ENCODE data around the gene PTPRN2.
"Not testable (repeated sequence)": the region's sequence is repeated elsewhere in the genome, so short reads cannot be mapped to it uniquely, and the experiment has no call there.

The PTPRN2 gene

DNA sequence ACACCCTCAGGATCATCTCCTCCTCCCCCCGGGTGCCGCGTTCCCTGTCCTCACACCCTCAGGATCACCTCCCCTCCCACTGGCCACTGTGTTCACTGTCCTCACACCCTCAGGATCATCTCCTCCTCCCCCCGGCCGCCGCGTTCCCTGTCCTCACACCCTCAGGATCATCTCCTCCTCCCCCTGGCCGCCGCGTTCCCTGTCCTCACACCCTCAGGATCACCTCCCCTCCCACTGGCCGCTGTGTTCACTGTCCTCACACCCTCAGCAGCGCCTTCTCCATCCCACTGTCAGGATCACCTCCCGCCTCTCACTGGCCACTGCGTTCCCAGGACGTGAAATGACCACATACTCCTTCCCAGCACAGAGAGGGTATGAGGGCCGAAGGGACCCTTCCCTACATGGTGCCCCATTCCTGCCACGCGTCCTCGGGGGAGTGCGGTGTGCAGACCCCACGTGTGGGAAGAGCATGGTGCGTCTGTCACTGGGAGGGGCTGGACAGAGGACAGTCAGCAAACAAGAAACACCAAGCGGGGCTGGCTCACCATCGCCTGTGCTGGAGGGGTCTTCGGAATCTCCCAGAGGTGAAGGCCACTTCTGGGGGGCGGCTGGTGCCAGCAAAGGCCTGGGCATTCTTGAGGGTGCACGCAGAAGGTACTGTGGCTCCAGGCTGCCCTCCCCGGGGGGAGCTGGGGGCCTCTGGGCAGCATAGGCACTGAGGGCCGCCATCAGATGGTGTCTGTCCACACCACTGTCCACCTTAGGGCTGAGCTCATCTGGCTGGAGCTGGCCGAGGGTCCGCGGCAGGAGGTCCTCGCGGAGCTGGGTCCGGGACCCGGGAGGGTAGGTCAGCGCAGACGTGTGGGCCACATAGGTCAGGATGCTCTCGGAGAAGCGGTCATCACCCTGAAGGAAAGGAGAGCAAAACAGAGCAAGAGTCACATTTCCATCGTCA, 421.0 kb downstream of the PTPRN2 start:
- in situ Hi-C loops (cut with HindIII; ENCODE audit: low sequenced_read_pairs): no loop called here

DNA sequence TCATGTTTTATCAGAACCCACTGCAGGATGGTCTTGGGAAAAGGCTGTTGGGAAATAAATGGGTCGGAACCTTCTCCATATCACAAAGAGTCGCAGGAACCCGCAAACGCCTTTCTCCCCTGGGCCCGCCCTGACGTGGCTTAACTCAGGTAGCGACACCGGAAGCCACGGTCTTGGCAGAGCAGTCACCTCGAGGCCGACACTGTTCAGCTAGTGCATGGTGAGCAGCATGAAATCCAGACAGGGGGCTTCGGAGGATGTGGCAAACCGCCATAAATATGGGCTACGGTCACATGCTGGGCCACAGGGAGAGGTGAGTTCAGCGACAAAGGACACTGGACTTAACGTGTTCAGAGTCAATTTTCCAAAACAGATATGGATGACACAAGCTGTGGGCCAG, 421.9 kb downstream of the PTPRN2 start:
- in situ Hi-C loops (cut with HindIII; ENCODE audit: low sequenced_read_pairs): no loop called here

DNA sequence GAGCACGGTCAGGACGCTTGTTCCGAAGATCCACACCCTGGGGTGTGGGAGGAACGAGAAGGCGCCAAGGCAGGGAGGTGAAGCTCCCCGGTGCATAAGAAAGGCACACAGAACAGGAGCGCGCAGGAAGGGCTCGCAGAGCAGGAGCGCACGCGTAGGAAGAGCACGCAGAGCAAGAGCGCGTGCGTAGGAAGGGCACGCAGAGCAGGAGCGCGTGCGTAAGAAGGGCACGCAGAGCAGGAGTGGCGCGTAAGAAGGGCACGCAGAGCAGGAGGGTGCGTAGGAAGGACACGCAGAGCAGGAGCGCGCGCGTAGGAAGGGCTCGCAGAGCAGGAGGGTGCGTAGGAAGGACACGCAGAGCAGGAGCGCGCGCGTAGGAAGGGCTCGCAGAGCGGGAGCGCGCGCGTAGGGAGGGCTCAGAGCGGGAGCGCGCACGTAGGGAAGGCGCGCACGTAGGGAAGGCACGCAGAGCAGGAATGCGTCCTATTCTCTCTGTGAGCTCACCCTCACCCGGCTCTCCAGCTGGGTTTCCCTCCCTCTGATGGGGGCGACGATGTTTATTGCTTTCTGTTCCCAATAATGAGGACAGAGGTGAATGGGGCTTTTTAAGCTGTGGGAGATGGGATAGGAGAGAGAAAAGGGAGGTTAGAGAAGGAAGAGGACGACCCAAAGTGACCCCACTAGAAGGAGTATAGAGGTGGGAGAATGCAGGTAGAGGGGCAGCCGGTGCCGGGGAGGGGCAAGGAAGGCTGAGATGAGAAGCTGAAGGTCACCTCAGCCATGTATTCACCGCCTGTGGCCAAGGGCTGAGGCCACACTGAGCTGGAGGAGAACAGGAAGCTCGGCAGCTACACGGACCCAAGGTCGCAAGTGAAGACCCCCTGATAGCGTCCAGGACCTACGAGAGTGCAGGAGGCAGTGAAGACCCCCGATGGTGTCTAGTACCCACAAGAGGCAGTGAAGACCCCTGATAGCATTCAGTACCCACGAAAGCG, 423.2 kb downstream of the PTPRN2 start:
- in situ Hi-C loops (cut with HindIII; ENCODE audit: low sequenced_read_pairs): loop anchor here (5.0 kb wide), 1 partner anchor 82 kb away; no protein-coding TSS in a partner anchor

DNA sequence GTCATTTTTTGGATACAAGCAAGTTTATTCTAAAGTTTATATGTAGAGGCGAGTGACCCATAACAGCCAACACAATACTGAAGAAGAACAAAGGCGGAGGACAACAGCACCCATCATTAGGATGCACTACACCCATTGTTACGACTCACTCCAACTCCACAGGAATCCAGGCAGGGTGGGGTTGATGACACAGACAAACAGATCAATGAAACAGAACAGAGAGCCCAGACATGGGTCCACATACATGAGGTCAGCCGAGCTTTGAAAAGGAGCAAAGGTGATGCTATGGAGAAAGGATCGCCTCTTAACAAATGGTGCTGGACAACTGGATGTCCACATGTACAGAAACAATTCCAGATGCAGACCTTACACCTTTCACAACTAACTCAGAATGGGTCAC, 426.4 kb downstream of the PTPRN2 start:
- in situ Hi-C loops (cut with HindIII; ENCODE audit: low sequenced_read_pairs): loop anchor here (5.0 kb wide), 1 partner anchor 79 kb away; no protein-coding TSS in a partner anchor

DNA sequence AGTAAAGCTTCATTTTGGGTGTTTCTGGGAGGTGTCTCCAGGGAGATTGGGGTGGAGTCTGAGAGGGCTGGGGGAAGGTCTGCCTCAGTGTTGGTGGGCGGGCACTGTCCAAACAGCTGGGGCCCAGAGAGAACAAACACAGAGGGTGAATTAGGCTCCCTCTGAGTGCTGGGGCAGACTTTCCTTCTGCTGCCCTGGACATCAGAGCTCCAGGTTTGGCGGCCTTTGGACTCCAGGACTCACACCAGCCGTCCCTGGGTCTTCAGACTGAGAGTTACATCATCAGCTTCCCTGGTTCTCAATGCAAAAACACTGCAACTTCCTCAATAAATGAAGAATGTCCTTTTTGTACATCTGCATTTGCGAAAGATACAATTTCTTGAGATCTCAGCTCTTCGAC, 427.4 kb downstream of the PTPRN2 start:
- in situ Hi-C loops (cut with HindIII; ENCODE audit: low sequenced_read_pairs): loop anchor here (5.0 kb wide), 1 partner anchor 78 kb away; no protein-coding TSS in a partner anchor

DNA sequence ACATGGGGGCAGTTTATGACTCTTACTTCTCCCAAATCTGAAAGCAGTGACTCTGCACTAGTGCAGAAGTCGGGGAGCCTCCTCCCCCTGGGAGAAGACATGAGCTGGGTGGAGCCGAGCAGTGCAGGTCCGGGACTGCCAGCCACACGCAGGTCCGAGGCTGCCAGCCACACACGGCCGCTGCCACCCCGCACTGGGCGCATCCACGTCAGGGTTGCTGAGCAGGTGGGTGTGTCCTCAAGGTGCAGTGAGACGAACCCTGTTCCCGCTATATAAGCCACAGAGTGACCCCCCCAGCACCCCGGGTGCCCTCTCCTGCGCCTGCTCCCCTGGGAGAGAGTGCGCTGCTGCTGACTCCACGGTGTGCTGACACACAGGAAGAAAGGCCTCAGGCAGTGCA, 430.2 kb downstream of the PTPRN2 start:
- in situ Hi-C loops (cut with HindIII; ENCODE audit: low sequenced_read_pairs): loop anchor here (5.0 kb wide), 1 partner anchor 80 kb away; no protein-coding TSS in a partner anchor

DNA sequence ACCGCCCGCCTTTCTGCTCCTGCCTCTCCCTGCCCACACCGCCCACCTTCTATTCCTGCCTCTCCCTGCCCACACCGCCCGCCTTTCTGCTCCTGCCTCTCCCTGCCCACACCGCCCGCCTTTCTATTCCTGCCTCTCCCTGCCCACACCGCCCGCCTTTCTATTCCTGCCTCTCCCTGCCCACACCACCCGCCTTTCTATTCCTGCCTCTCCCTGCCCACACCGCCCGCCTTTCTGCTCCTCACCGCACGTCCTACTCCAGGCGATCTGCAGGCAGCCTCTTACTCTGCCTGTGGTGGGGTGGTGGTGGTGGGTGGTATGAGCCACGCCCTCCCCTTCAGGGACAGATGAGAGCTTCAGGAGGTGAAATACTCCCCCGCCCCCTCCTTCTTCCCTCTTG, 436.4 kb downstream of the PTPRN2 start:
- in situ Hi-C loops (cut with HindIII; ENCODE audit: low sequenced_read_pairs): not testable (repeated sequence)

DNA sequence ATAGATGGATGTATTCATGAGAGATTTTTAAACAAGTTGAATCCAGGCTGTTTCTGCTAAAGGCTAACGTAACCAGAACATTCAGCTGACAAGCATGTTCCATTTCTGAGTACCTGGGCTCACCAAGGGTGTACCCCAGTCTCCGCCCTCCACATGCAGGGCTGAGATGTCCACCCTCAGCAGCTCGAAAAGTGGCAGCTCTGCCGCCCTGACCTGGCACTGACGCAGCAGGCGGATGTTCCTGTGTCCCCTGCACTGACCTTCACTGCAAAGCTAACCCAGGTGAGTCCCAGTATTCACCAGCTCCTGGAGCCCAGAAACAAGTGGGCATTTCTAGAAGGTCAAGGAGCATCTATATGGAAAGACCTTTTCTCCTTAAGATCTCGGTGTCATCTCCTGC, 437.4 kb downstream of the PTPRN2 start:
- in situ Hi-C loops (cut with HindIII; ENCODE audit: low sequenced_read_pairs): no loop called here

DNA sequence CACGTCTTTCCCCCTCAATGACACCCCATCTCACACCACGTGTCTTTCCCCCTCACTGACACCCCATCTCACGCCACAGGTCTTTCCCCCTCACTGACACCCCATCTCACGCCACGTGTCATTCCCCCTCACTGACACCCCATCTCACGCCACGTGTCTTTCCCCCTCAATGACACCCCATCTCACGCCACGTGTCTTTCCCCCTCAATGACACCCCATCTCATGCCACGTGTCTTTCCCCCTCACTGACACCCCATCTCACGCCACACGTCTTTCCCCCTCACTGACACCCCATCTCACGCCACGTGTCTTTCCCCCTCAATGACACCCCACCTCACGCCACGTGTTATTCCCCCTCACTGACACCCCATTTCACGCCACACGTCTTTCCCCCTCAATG, 440.2 kb downstream of the PTPRN2 start:
- in situ Hi-C loops (cut with HindIII; ENCODE audit: low sequenced_read_pairs): not testable (repeated sequence)

DNA sequence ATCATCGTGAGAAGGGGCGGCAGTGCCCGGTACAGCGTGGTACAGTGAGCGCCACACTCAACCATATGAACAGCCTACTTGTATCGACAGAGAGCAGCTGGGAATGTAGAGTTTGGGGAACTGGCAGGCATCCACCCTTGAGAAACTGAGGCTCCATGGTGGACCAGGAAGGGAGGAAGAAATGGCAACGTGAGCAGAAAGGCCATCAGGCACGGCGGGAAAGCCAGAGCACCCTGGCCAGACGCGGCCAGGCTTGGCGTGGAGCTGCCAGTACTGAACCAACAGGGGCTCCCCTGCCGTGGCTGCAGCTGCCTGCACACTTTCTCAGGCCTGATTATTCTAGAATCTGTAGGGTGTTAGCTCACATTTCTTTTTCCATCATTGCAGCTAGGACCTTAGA, 442.3 kb downstream of the PTPRN2 start:
- in situ Hi-C loops (cut with HindIII; ENCODE audit: low sequenced_read_pairs): no loop called here

DNA sequence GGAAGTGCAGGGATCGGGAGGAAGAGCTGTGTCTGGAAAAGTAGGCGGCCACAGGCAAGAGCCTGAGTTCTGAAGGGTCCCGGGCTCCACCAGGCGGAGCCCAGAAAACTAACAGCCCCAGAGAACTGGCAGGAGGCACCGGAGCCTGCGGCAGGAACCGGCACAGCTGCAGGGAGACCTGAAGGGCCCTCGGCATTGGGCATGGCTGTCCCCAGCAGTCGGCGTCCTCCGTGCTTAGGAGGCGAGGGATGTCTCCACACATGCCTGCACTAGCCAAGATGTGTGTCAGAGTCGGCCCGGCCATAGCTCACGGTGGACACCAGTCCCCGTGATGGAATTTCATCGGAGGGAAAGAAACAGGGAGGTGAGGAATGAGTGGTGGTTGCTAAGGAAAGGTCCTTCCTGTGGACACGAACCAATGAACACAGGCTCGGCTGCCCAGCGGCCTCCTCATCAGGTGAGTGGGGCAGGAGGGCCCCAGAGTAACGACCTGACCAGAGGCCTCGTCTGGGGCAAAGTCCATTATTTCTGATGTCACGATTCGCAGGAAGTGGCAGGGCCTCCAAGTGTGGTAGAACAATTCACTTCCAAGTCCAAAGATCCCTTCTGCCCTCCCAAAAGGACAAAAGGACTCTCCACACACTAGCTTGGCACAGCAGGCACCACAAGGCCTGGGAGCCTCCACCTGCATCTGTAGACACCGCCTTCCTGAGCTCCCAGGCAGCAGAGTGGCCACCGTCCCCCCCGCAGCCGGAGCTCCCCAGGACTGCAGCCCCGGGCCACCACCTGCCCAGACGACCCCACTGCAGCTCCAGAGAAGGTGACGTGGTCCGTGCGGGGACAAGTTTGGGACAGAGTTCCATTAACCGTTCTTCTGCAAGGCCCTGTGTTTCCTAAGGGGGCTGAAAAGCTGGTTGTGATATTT, 444.2 kb downstream of the PTPRN2 start:
- in situ Hi-C loops (cut with HindIII; ENCODE audit: low sequenced_read_pairs): no loop called here

DNA sequence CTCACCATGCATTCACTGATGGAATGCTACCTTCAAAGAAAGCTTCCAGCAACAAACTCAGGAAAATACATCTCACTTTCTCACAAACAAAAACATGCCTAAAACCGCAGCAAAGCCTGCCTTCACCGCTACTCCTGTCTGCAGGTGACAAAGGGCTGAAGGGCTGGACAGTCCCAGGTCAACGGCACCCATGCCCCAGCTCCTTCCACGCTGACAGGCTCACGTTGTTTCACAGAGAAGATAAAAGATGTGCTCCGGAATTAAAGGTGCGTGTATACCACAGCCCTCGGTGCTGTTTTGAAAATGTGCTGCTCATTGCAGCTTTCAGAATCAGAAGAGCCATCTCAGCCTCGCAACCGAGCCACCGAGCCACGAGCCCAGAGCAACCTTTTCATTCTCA, 445.0 kb downstream of the PTPRN2 start:
- in situ Hi-C loops (cut with HindIII; ENCODE audit: low sequenced_read_pairs): no loop called here

DNA sequence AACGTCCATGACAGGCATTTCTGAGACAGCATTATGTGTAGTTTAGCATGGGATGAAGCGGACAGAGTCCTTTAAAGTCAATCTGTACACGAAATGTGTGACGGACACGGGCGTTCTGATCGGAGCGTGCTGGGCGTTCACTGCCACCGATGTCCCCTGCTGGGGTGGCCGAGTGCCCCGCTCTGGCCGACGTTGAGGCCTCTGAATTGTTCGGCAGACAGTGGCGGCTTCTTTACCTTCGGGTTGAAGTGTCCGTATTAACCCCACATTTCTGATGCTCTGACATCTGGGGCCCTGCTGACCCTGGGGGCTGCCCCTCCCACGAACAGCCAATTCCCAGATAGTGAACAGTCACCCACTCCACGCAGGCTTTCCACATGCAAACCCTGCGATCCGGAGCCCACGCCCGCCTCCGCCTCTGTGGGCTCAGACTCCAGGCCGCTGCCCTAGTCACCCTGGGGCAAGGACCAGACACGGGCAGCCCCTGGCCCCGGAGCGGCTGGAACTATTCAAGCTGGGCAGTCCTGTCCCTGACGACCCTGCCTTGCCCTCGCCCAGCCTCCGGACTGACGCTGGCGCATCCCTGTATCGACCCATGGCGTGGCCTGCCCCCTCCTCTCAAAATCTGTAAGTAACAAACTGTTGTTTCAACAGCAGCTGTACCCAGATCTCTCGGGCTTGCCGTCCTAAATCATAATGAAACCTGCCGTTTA, 445.7 kb downstream of the PTPRN2 start:
- in situ Hi-C loops (cut with HindIII; ENCODE audit: low sequenced_read_pairs): no loop called here

DNA sequence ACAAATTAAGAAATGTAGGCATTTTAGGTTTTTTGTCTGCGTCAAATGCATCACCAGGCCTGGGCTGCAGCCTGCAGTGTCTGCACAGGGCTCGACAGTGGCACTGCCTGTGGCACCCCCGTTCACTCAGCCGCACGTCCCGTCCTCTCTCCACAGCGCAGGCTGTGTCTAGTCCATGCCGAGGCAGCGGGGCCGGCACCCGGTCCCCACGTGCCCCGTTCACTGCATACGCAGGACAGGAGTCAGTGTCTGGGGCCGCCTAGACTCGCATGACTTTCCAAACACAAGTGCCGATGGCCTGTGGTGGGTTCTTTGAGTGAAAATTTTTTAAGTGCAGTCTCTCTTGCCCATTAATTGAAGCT, 446.4 kb downstream of the PTPRN2 start:
- in situ Hi-C loops (cut with HindIII; ENCODE audit: low sequenced_read_pairs): no loop called here

DNA sequence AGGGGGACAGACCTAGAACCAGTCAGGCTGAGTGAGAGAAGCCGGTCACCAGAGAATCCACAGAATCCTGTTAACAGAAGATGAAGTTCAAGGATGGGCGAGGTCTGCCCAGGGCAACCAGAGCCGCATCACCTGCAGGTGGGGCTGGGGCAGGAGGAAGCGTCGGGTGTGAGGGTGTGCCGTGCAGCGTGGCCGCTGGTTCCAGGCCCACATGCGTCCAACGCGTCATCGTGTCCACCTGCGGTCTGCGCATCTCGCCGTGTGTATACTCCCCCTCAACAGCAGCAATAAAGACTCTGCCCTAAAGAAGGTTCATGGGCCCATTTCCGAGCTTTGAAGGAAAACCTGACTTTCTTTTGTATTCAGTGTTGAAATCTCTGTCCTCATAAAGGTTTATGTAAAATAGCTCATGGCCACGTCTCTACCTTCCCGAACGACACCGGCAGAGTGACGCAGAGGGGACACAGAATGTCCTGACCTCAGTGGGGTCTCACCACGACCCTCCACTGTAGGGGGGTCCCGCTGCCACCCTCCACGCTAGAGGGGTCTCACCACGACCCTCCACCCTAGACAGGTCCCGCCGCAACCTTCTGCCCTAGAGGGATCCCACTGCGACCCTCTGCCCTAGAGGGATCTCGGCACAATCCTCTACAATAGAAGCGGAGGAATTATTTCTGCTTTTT, 446.9 kb downstream of the PTPRN2 start:
- in situ Hi-C loops (cut with HindIII; ENCODE audit: low sequenced_read_pairs): no loop called here

DNA sequence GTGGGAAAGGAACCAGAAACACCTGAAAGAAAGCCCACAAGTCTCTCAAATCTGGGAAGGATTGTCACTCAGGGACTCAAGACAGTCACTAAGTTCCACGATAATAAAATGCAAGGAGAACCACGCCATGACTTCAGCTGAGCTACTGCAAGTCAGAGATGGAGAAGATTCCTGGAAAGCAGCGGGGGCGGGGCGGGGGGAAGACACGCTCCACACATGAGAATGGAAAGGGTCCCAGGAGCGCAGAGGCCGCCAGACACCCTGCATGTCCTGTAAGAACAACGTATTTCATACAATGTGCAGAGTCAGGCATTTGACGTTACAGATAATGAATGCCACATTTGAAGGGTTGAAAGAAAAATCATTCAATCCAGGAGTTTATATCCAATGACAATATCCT, 448.1 kb downstream of the PTPRN2 start:
- in situ Hi-C loops (cut with HindIII; ENCODE audit: low sequenced_read_pairs): no loop called here

DNA sequence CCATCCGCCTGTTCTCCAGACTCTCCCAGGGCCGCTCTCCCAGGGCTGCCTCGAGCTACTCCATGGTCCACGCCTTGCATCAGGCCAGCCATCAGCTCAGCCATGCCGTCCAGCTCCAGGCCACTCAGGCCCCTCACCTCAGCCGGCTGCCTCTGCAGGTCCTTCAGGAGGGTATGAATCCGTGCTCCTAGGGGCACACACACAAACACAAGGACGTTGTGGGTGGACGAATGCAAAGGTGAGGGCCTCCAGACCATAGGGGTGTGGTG, 449.4 kb downstream of the PTPRN2 start:
- in situ Hi-C loops (cut with HindIII; ENCODE audit: low sequenced_read_pairs): no loop called here

DNA sequence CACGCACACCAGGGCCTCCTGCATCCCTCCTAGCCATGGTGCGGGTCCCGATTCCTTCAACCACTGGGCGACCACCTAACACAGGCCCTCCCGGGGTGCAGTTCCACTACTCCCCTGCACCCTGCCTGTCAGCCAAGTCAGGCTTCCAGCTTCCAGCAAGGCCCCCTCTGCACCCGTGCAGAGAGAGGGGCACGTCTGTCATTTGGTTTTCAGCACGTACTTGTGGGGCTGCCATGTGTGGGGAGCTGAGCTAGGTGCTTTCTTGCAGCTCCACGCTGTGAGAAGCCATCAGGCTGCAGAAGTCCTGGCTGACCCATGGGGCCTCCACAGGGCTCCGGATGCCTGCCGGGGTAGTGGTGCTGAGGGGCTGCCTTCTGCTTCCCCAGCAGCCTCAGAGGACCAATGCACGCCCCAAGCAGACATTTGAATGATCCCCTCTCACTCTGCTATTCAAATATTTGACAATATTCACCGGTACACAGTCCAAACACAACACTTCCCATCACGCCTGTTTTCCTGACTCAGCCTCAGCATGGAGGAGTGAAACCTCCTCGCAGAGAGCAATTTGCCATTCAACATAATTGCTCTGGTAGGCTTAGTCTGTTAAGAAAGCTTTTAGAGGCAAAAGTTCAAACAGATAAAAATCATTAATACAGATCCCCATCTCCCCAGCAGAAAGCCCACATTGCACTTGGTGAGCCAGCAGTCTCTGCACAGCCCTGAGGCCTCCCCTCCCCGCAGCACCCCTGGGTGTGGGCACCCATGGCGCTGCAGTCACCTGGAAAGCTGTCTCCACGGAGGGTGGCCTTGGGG, 449.9 kb downstream of the PTPRN2 start:
- in situ Hi-C loops (cut with HindIII; ENCODE audit: low sequenced_read_pairs): no loop called here

DNA sequence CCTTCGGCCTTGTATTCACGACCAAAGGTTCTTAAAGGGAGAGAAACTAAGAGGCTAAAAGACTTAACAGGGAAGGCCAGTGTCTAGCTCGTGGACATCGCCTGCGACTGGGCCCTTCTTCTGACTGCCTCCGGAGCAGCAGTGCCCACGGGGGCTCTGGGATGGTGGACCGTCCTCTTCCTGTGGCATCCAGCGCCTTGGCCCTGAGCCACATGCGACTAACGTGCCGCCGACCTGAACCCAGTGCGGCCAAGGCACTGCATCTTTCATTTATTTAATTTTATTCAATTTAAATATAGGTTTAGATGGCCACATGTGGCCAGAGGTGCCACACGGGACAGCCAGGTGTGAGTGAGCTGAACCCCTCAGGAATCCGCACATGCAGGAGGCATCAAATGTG, 451.7 kb downstream of the PTPRN2 start:
- in situ Hi-C loops (cut with HindIII; ENCODE audit: low sequenced_read_pairs): no loop called here
